HG03342 (cell line): Measurements from ENCODE around the gene HIC2.
"Not testable (repeated sequence)": the region's sequence is repeated elsewhere in the genome, so short reads cannot be mapped to it uniquely, and the experiment has no call there.

Experiments
- ATAC-seq: cut with Tn5 transposase; IDR thresholded peaks from one replicate; pipeline ENCODE4 v1.9.1; 2021; ENCODE audit warnings: mild to moderate bottlenecking, moderate library complexity; ENCODE audit not compliant: unreplicated experiment

The HIC2 gene

GRCh38 chr22:21449531-21450319 is 32.6 kb downstream of the HIC2 start:
- no peak for ATAC-seq

- no peak for ATAC-seq
Observed at GRCh38 chr22:21450320-21450831, 33.2 kb downstream of the HIC2 start.

- ATAC-seq: no peak
Observed at GRCh38 chr22:21450858-21451353, 33.7 kb downstream of the HIC2 start.

GRCh38 chr22:21451545-21452520 is 34.7 kb downstream of the HIC2 start:
- ATAC-seq: no peak

GRCh38 chr22:21452666-21453065 is 35.5 kb downstream of the HIC2 start:
- not testable (repeated sequence) for ATAC-seq

GRCh38 chr22:21454998-21455333 is 37.8 kb downstream of the HIC2 start:
- not testable (repeated sequence) for ATAC-seq

- no peak for ATAC-seq
Observed at GRCh38 chr22:21455334-21456089, 38.3 kb downstream of the HIC2 start.

GRCh38 chr22:21457023-21457787 is 40.0 kb downstream of the HIC2 start:
- ATAC-seq: no peak

GRCh38 chr22:21462672-21463071 is 45.5 kb downstream of the HIC2 start:
- ATAC-seq: not testable (repeated sequence)

GRCh38 chr22:21467337-21468193 is 50.4 kb downstream of the HIC2 start, which contains the start of gene TMEM191C:
TMEM191C (plus strand) TSS chr22:21467387; CDS start chr22:21467460, 73 bp downstream.
- peak; percentile 25 for ATAC-seq

GRCh38 chr22:21468194-21469096 is 51.3 kb downstream of the HIC2 start:
- peak; percentile 75 for ATAC-seq

GRCh38 chr22:21469097-21469994 is 52.2 kb downstream of the HIC2 start:
- not testable (repeated sequence) for ATAC-seq

- not testable (repeated sequence) for ATAC-seq
Observed at GRCh38 chr22:21472984-21473383, 55.8 kb downstream of the HIC2 start.

- not testable (repeated sequence) for ATAC-seq
Observed at GRCh38 chr22:21473664-21474063, 56.5 kb downstream of the HIC2 start.

GRCh38 chr22:21484039-21484438 is 66.9 kb downstream of the HIC2 start:
- ATAC-seq: not testable (repeated sequence)

GRCh38 chr22:21487723-21488122 is 70.6 kb downstream of the HIC2 start:
- ATAC-seq: not testable (repeated sequence)
